HEK293 (cell line): ENCODE data around the gene IRF2BPL.

Experiments used
- ATF2 ChIP-seq: fragments of 450-650 bp; formaldehyde crosslinking; IDR thresholded peaks from 2 replicates; pipeline ENCODE4 v1.5.1; 2016; ENCODE audit warnings: missing biosample characterization, missing genetic modification characterization, low read depth
- FEZF1 ChIP-seq: fragments of 450-650 bp; formaldehyde crosslinking; IDR thresholded peaks from 2 replicates; pipeline ENCODE4 v1.5.1; 2016; ENCODE audit warnings: missing biosample characterization, missing genetic modification characterization
- GFI1B ChIP-seq: fragments of 450-650 bp; formaldehyde crosslinking; IDR thresholded peaks from 2 replicates; pipeline ENCODE4 v1.5.1; 2016; ENCODE audit warnings: missing biosample characterization, missing genetic modification characterization
- GLIS2 ChIP-seq: fragments of 450-650 bp; formaldehyde crosslinking; IDR thresholded peaks from 2 replicates; pipeline ENCODE4 v1.5.1; 2016; ENCODE audit warnings: missing biosample characterization, missing genetic modification characterization
- IKZF3 ChIP-seq: fragments of 450-650 bp; IDR thresholded peaks from 2 replicates; pipeline ENCODE4 v1.5.0; 2018; ENCODE audit warnings: missing biosample characterization, mild to moderate bottlenecking, missing genetic modification characterization, moderate library complexity
- KLF7 ChIP-seq: fragments of 450-650 bp; formaldehyde crosslinking; IDR thresholded peaks from 2 replicates; pipeline ENCODE4 v1.5.1; 2016; ENCODE audit warnings: missing biosample characterization, missing genetic modification characterization, borderline replicate concordance
- MZF1 ChIP-seq: fragments of 450-650 bp; formaldehyde crosslinking; IDR thresholded peaks from 2 replicates; pipeline ENCODE4 v1.5.1; 2017; ENCODE audit warnings: missing biosample characterization, missing genetic modification characterization, borderline replicate concordance
- OSR2 ChIP-seq: fragments of 450-650 bp; formaldehyde crosslinking; IDR thresholded peaks from 2 replicates; pipeline ENCODE4 v1.5.1; 2016; ENCODE audit warnings: missing biosample characterization, missing genetic modification characterization
- SCRT1 ChIP-seq: fragments of 450-650 bp; formaldehyde crosslinking; IDR thresholded peaks from 2 replicates; pipeline ENCODE4 v1.5.1; 2016; ENCODE audit warnings: missing biosample characterization, missing genetic modification characterization, borderline replicate concordance
- SP3 ChIP-seq: fragments of 450-650 bp; formaldehyde crosslinking; IDR thresholded peaks from 2 replicates; pipeline ENCODE4 v1.5.1; 2016; ENCODE audit warnings: missing biosample characterization, missing genetic modification characterization
- TRIM28 ChIP-seq: IDR thresholded peaks from 2 replicates; pipeline ENCODE4 v1.6.1; 2011; ENCODE audit warnings: low read length, control low read depth, borderline replicate concordance
- ZEB2 ChIP-seq: fragments of 450-650 bp; formaldehyde crosslinking; IDR thresholded peaks from 2 replicates; pipeline ENCODE4 v1.5.1; 2016; ENCODE audit warnings: missing biosample characterization, missing genetic modification characterization
- ZFP69B ChIP-seq: fragments of 450-650 bp; formaldehyde crosslinking; IDR thresholded peaks from 2 replicates; pipeline ENCODE4 v1.5.1; 2016; ENCODE audit warnings: missing biosample characterization, missing genetic modification characterization
- ZIC2 ChIP-seq: fragments of 450-650 bp; formaldehyde crosslinking; IDR thresholded peaks from 2 replicates; pipeline ENCODE4 v1.5.1; 2016; ENCODE audit warnings: missing biosample characterization, missing genetic modification characterization
- ZNF112 ChIP-seq: fragments of 450-650 bp; formaldehyde crosslinking; IDR thresholded peaks from 2 replicates; pipeline ENCODE4 v1.5.0; 2017; ENCODE audit warnings: missing biosample characterization, missing genetic modification characterization
- ZNF140 ChIP-seq: fragments of 450-650 bp; formaldehyde crosslinking; IDR thresholded peaks from 2 replicates; pipeline ENCODE4 v1.5.1; 2016; ENCODE audit warnings: missing biosample characterization, missing genetic modification characterization
- ZNF155 ChIP-seq: fragments of 450-650 bp; formaldehyde crosslinking; IDR thresholded peaks from 2 replicates; pipeline ENCODE4 v1.5.1; 2016; ENCODE audit warnings: missing biosample characterization, missing genetic modification characterization
- ZNF214 ChIP-seq: fragments of 450-650 bp; formaldehyde crosslinking; IDR thresholded peaks from 2 replicates; pipeline ENCODE4 v1.5.1; 2017; ENCODE audit warnings: missing biosample characterization, mild to moderate bottlenecking, missing genetic modification characterization, borderline replicate concordance
- ZNF391 ChIP-seq: fragments of 450-650 bp; formaldehyde crosslinking; IDR thresholded peaks from 2 replicates; pipeline ENCODE4 v1.5.1; 2016; ENCODE audit warnings: low read depth, missing biosample characterization, missing genetic modification characterization, borderline replicate concordance
- ZNF416 ChIP-seq: fragments of 450-650 bp; formaldehyde crosslinking; IDR thresholded peaks from 2 replicates; pipeline ENCODE4 v1.5.1; 2016; ENCODE audit warnings: missing biosample characterization, missing genetic modification characterization
- ZNF501 ChIP-seq: fragments of 450-650 bp; formaldehyde crosslinking; IDR thresholded peaks from 2 replicates; pipeline ENCODE4 v1.5.1; 2016; ENCODE audit warnings: missing biosample characterization, missing genetic modification characterization
- ZNF529 ChIP-seq: fragments of 450-650 bp; formaldehyde crosslinking; IDR thresholded peaks from 2 replicates; pipeline ENCODE4 v1.5.1; 2017; ENCODE audit warnings: missing genetic modification characterization, missing biosample characterization; ENCODE audit not compliant: insufficient replicate concordance
- ZNF561 ChIP-seq: fragments of 450-650 bp; IDR thresholded peaks from 2 replicates; pipeline ENCODE4 v1.5.1; 2018; ENCODE audit warnings: missing biosample characterization, missing genetic modification characterization, borderline replicate concordance
- ZNF621 ChIP-seq: fragments of 450-650 bp; formaldehyde crosslinking; IDR thresholded peaks from 2 replicates; pipeline ENCODE4 v1.5.1; 2017; ENCODE audit warnings: missing biosample characterization, missing genetic modification characterization
- ZNF626 ChIP-seq: fragments of 450-650 bp; sonication (Bioruptor Pico); formaldehyde crosslinking; IDR thresholded peaks from 2 replicates; pipeline ENCODE4 v1.5.1; 2018; ENCODE audit warnings: missing biosample characterization, missing genetic modification characterization, inconsistent platforms
- ZNF660 ChIP-seq: fragments of 450-650 bp; IDR thresholded peaks from 2 replicates; pipeline ENCODE4 v1.5.1; 2018; ENCODE audit warnings: missing biosample characterization, mild to moderate bottlenecking, missing genetic modification characterization
- ZNF677 ChIP-seq: fragments of 450-650 bp; IDR thresholded peaks from 2 replicates; pipeline ENCODE4 v1.5.0; 2018; ENCODE audit warnings: missing biosample characterization, mild to moderate bottlenecking, missing genetic modification characterization, moderate library complexity
- ZNF777 ChIP-seq: fragments of 450-650 bp; formaldehyde crosslinking; IDR thresholded peaks from 2 replicates; pipeline ENCODE4 v1.5.1; 2017; ENCODE audit warnings: missing biosample characterization, missing genetic modification characterization, borderline replicate concordance
- ZNF843 ChIP-seq: fragments of 450-650 bp; formaldehyde crosslinking; IDR thresholded peaks from 2 replicates; pipeline ENCODE4 v1.5.1; 2016; ENCODE audit warnings: missing biosample characterization, missing genetic modification characterization
- ZSCAN23 ChIP-seq: fragments of 450-650 bp; formaldehyde crosslinking; IDR thresholded peaks from 2 replicates; pipeline ENCODE4 v1.5.1; 2016; ENCODE audit warnings: missing biosample characterization, missing genetic modification characterization
- ZXDB ChIP-seq: fragments of 450-650 bp; formaldehyde crosslinking; IDR thresholded peaks from 2 replicates; pipeline ENCODE4 v1.5.1; 2016; ENCODE audit warnings: missing biosample characterization, missing genetic modification characterization
- TF ChIP-seq, protein P1 (sequence below): fragments of 450-650 bp; formaldehyde crosslinking; IDR thresholded peaks from 2 replicates; pipeline ENCODE4 v1.5.1; 2016; ENCODE audit warnings: missing biosample characterization, missing genetic modification characterization, low read depth
- TF ChIP-seq, protein P2 (sequence below): fragments of 450-650 bp; formaldehyde crosslinking; IDR thresholded peaks from 2 replicates; pipeline ENCODE4 v1.5.1; 2017; ENCODE audit warnings: missing biosample characterization, missing genetic modification characterization
- TF ChIP-seq, protein P3 (sequence below): fragments of 450-650 bp; formaldehyde crosslinking; IDR thresholded peaks from 2 replicates; pipeline ENCODE4 v1.5.1; 2016; ENCODE audit warnings: missing biosample characterization, missing genetic modification characterization

IRF2BPL gene

GRCh38 chr14:77040741-77041653, 12.5 kb upstream of the IRF2BPL start (continued):
- peak; percentile 9; the same call in 1 of the 2 replicates for TF ChIP-seq IKZF3
- no peak for TF ChIP-seq ZNF155 (tag by site-specific recombination)
- TF ChIP-seq ZNF561, result no peak
- no peak for TF ChIP-seq ZNF621
- peak; percentile 82 for TF ChIP-seq ZEB2
- no peak for TF ChIP-seq ZNF626 (tag by site-specific recombination)
- TF ChIP-seq SP3 (tag by site-specific recombination), result 0 out of 2 replicates have a peak, but pooled peaks have one; percentile 6
- TF ChIP-seq ZNF112 (tag by site-specific recombination), result no peak
- peak; percentile 56 for TF ChIP-seq GLIS2 (tag by site-specific recombination)
- no peak for TF ChIP-seq ZNF140
- no peak; the same call in 1 of the 2 replicates for TF ChIP-seq ZSCAN23 (tag by site-specific recombination)
- TF ChIP-seq, protein P1, sequence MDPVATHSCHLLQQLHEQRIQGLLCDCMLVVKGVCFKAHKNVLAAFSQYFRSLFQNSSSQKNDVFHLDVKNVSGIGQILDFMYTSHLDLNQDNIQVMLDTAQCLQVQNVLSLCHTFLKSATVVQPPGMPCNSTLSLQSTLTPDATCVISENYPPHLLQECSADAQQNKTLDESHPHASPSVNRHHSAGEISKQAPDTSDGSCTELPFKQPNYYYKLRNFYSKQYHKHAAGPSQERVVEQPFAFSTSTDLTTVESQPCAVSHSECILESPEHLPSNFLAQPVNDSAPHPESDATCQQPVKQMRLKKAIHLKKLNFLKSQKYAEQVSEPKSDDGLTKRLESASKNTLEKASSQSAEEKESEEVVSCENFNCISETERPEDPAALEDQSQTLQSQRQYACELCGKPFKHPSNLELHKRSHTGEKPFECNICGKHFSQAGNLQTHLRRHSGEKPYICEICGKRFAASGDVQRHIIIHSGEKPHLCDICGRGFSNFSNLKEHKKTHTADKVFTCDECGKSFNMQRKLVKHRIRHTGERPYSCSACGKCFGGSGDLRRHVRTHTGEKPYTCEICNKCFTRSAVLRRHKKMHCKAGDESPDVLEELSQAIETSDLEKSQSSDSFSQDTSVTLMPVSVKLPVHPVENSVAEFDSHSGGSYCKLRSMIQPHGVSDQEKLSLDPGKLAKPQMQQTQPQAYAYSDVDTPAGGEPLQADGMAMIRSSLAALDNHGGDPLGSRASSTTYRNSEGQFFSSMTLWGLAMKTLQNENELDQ (tag by site-specific recombination), result no peak
- TF ChIP-seq, protein P2, sequence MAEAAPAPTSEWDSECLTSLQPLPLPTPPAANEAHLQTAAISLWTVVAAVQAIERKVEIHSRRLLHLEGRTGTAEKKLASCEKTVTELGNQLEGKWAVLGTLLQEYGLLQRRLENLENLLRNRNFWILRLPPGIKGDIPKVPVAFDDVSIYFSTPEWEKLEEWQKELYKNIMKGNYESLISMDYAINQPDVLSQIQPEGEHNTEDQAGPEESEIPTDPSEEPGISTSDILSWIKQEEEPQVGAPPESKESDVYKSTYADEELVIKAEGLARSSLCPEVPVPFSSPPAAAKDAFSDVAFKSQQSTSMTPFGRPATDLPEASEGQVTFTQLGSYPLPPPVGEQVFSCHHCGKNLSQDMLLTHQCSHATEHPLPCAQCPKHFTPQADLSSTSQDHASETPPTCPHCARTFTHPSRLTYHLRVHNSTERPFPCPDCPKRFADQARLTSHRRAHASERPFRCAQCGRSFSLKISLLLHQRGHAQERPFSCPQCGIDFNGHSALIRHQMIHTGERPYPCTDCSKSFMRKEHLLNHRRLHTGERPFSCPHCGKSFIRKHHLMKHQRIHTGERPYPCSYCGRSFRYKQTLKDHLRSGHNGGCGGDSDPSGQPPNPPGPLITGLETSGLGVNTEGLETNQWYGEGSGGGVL (tag by site-specific recombination), result no peak
- TF ChIP-seq SCRT1 (tag by site-specific recombination), result no peak
- no peak for TF ChIP-seq ZNF501 (tag by site-specific recombination)
- no peak; the same call in 1 of the 2 replicates for TF ChIP-seq TRIM28
- TF ChIP-seq ZNF529 (tag by site-specific recombination), result peak; percentile 3
- TF ChIP-seq ZNF677 (tag by site-specific recombination), result no peak
- no peak for TF ChIP-seq ZFP69B (tag by site-specific recombination)
- TF ChIP-seq GFI1B (tag by site-specific recombination), result 0 out of 2 replicates have a peak, but pooled peaks have one; percentile 48
- no peak for TF ChIP-seq ZNF416 (tag by site-specific recombination)
- TF ChIP-seq KLF7 (tag by site-specific recombination), result no peak
- TF ChIP-seq ZXDB (tag by site-specific recombination), result 0 out of 2 replicates have a peak, but pooled peaks have one; percentile 30
- TF ChIP-seq, protein P3, sequence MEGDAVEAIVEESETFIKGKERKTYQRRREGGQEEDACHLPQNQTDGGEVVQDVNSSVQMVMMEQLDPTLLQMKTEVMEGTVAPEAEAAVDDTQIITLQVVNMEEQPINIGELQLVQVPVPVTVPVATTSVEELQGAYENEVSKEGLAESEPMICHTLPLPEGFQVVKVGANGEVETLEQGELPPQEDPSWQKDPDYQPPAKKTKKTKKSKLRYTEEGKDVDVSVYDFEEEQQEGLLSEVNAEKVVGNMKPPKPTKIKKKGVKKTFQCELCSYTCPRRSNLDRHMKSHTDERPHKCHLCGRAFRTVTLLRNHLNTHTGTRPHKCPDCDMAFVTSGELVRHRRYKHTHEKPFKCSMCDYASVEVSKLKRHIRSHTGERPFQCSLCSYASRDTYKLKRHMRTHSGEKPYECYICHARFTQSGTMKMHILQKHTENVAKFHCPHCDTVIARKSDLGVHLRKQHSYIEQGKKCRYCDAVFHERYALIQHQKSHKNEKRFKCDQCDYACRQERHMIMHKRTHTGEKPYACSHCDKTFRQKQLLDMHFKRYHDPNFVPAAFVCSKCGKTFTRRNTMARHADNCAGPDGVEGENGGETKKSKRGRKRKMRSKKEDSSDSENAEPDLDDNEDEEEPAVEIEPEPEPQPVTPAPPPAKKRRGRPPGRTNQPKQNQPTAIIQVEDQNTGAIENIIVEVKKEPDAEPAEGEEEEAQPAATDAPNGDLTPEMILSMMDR (tag by site-specific recombination), result no peak
- no peak for TF ChIP-seq OSR2
- TF ChIP-seq ZNF843 (tag by site-specific recombination), result no peak
- no peak for TF ChIP-seq MZF1 (tag by site-specific recombination)
- no peak for TF ChIP-seq FEZF1 (tag by site-specific recombination)
- no peak for TF ChIP-seq ZNF660 (tag by site-specific recombination)
- no peak for TF ChIP-seq ZNF214 (tag by site-specific recombination)
- TF ChIP-seq ZIC2 (tag by site-specific recombination), result 0 out of 2 replicates have a peak, but pooled peaks have one; percentile 24
- TF ChIP-seq ZNF391 (tag by site-specific recombination), result 0 out of 2 replicates have a peak, but pooled peaks have one; percentile 19
- TF ChIP-seq ZNF777 (tag by site-specific recombination), result no peak
- peak; percentile 59; the same call in 1 of the 2 replicates for TF ChIP-seq ATF2 (tag by site-specific recombination)
